ENCODE data around the gene IKZF5.

Gene IKZF5

DNA sequence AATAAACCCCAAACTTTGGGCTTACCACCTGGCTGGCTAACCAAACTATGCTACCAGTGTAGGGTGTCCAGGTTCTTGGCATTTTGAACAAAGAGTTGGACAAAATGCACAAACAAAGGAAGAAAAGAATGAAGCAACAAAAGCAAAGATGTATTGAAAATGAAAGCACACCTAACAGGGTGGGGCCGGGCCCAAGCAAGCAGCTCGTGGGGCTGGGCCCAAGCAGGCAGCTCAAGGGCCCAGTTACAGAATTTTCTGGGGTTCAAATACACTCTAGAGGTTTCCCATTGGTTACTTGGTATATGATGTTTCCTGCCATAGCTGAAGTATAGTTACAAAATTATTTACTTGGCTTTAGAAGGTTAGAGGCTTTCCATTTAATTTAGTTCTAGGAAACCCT lies 15.9 kb upstream of the IKZF5 start:
- Mint-ChIP-seq H3K27ac (no peak overlapping the region), H3K4me3 (no peak overlapping the region), H3K9me3 (no peaks in the 10 kb centered on the region), H3K36me3 (ENCODE audit: low read depth) (no peaks in the 10 kb centered on the region), H3K4me1 (no peaks in the 10 kb centered on the region), H3K27me3 (no peaks in the 10 kb centered on the region)
- ATAC-seq (no peak), DNase-seq (no peak)

DNA sequence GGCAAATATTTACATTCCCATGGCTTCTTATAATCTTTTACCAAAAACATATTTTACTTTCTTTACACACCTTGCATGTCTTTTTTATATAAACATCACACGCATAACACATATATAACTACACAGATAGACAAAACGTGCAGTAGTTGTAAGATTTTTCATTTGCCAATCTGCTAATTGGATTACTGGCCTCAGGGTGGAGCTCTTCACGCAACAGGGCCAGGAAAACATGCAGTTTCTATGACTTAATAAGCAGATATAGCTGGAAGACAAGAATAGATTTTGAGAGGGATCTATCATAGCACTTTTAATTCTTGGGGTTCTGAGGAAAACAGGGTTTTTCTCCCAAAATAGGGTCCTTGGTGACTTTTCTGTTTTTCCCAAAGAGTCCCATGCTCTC lies 12.9 kb upstream of the IKZF5 start:
- Mint-ChIP-seq H3K9me3 (no peaks in the 10 kb centered on the region), H3K27ac (no peak overlapping the region), H3K27me3 (no peaks in the 10 kb centered on the region), H3K36me3 (ENCODE audit: low read depth) (peaks cover 4% of the 10 kb centered on the region), H3K4me3 (no peak overlapping the region), H3K4me1 (no peaks in the 10 kb centered on the region)
- no peak for DNase-seq
- ATAC-seq, result no peak

DNA sequence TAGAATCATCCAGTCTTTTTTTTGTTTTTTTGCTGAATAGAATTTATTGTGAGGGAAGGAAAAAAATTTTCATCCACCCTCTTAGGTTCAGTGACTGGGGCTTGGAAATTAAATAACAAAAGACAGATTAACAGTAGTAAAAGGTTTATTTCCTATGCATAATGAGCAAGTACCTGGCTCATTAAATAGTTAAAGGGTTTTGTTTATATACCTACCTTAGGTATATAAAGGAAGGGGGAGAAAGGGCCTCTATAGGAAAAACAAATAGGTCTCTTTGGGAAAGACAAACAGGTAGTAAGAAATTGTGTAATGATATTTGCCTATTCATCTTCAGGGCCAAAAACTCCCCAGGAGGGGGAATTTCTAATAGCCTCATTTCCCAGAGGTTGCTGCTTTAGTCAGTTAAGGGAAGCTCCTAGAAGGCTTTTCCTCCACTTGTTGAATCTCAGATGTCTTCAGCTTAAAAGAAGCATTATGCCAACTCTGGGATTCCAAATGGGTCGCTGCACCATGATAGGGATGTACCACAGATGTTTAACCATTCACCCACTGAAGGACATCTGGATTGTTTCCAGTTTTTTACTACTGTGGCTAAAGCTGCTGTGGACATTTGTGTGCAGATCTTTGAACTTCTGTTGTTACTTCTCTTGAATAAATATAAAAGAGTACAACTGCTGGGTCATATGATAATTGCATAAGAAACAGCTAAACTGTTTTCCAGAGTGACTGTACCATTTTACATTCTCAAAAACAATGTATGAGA lies 11.5 kb upstream of the IKZF5 start:
- ATAC-seq, result no peak
- Mint-ChIP-seq H3K27ac (no peak overlapping the region), H3K36me3 (ENCODE audit: low read depth) (peaks cover 4% of the 10 kb centered on the region), H3K27me3 (no peaks in the 10 kb centered on the region), H3K4me3 (no peak overlapping the region), H3K9me3 (no peaks in the 10 kb centered on the region), H3K4me1 (no peaks in the 10 kb centered on the region)
- DNase-seq, result no peak

DNA sequence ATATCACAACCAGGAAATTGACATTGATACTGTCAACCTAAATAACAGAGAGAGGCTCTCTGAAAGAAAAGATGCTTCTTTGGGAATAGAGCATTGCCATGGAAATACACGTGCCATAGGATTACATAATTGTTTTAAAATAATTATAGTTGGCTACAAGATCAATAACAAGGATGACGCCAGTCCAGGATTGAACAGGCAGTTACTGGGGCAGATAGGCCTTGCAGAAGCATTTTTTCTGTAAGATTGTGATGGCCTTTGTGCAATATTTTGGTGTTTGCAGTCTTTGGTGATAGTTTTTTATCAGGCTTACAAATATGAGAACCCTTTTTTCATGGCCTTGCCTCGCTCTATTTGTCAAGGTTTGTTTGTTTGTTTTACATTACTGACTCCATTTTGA lies 10.7 kb upstream of the IKZF5 start:
- H3K4me3 Mint-ChIP-seq, result no peak overlapping the region
- H3K27ac Mint-ChIP-seq, result no peak overlapping the region
- no peaks in the 10 kb centered on the region for H3K4me1 Mint-ChIP-seq
- no peaks in the 10 kb centered on the region for H3K27me3 Mint-ChIP-seq
- H3K36me3 Mint-ChIP-seq (ENCODE audit: low read depth), result peaks cover 4% of the 10 kb centered on the region
- DNase-seq (no peak), ATAC-seq (no peak)
- no peaks in the 10 kb centered on the region for H3K9me3 Mint-ChIP-seq

DNA sequence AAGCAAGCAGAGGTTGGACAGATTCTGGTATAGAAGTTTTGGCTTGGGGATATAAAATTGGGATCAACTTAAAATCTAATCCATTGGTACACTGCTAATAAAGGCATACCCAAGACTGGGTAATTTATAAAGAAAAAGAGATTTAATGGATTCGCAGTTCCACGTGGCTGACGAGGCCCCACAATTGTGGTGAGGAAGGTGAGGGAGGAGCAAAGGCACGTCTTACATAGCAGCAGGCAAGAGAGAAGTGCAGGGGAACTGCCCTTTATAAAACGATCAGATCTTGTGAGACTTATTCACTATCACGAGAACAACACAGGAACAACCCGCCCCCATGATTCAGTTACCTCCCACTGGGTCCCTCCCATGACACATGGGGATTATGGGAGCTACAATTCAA lies 9.9 kb upstream of the IKZF5 start:
- no peak overlapping the region for H3K27ac Mint-ChIP-seq
- H3K27me3 Mint-ChIP-seq, result no peaks in the 10 kb centered on the region
- H3K4me3 Mint-ChIP-seq, result no peak overlapping the region
- no peaks in the 10 kb centered on the region for H3K4me1 Mint-ChIP-seq
- DNase-seq, result no peak
- no peaks in the 10 kb centered on the region for H3K9me3 Mint-ChIP-seq
- no peak for ATAC-seq
- peaks cover 4% of the 10 kb centered on the region for H3K36me3 Mint-ChIP-seq (ENCODE audit: low read depth)

DNA sequence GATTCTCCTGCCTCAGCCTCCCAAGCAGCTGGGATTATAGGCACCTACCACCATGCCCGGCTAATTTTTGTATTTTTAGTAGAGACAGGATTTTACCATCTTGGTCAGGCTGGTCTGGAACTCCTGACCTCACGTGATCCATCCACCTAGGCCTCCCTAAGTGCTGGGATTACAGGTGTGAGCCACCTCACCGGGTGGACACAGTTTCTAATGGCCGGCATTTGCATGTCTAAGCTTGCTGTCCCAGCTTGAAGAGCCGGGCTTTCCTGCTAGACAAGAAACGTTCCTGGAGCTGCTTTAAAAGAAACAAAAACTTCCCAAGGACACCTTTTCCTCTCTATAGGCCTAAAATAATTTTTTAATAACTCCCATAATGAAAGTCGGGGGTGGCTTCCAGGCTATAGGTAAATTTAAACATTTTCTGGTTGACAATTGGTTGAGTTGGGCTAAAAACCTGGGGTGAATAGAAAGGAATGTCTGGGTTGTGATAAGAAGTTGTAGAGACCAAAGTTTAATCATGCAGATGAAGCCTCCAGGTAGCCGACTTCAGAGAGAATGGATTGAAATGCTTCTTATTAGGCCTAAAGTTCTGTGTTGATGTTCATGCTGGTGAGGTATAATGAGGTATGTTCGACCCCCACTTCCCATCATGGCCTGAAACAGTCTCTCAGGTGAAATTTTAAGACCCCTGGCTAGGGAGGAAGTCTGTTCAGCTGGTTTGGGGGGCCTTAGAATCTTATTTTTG lies 9.0 kb upstream of the IKZF5 start:
- H3K36me3 Mint-ChIP-seq (ENCODE audit: low read depth), result peaks cover 4% of the 10 kb centered on the region

DNA sequence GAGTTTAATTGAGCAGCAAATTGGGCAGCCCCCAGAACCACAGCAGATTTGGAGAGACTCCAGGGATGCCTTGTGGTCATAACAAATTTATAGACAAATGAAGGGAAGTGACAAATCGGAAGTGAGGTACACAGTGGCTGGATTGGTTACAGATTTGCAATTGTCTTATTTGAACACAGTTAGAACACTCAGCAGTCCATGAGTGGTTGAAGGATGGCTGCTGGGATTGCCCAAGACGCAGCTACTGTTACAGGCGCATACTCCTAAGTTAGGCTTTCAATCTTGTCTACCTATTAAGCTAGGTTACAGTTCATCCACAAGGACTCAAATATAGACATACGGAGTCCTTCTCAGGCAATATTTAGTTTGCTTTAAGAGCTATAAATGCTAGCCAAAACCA lies 7.6 kb upstream of the IKZF5 start:
- H3K27me3 Mint-ChIP-seq, result no peaks in the 10 kb centered on the region
- peaks cover 9% of the 10 kb centered on the region for H3K36me3 Mint-ChIP-seq (ENCODE audit: low read depth)
- no peaks in the 10 kb centered on the region for H3K9me3 Mint-ChIP-seq
- H3K4me3 Mint-ChIP-seq, result no peak overlapping the region
- no peak overlapping the region for H3K27ac Mint-ChIP-seq
- no peak for DNase-seq
- ATAC-seq, result no peak
- H3K4me1 Mint-ChIP-seq, result no peaks in the 10 kb centered on the region

More for the DNA sequence above, 9.0 kb upstream of the IKZF5 start:
- Mint-ChIP-seq H3K27ac (no peak overlapping the region), H3K4me3 (no peak overlapping the region), H3K9me3 (no peaks in the 10 kb centered on the region), H3K27me3 (no peaks in the 10 kb centered on the region), H3K4me1 (no peaks in the 10 kb centered on the region)
- ATAC-seq (no peak), DNase-seq (no peak)

DNA sequence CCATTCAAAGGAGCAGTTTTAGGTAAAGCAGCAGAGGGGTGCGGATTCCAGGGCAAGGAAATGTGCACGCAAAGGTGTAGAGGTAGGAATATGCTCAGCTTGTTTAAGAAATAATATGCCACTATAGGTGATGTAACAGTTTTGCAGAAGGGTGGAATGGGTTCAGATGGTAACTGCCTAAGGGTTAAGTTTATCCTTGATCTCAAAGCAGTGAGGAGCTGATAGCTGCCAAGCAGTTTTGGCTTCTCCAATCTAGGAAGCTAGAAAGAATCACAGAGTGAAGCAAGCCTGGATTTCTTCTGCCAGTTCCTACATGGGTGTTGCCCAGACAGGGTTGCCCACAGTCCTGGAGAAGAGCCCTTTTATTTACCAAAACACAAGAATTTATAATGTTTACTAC lies 6.2 kb upstream of the IKZF5 start:
- ATAC-seq (no peak), DNase-seq (no peak)
- H3K27ac Mint-ChIP-seq, result no peak overlapping the region
- H3K4me3 Mint-ChIP-seq, result no peak overlapping the region
- H3K4me1 Mint-ChIP-seq, result peaks cover 8% of the 10 kb centered on the region
- H3K9me3 Mint-ChIP-seq, result no peaks in the 10 kb centered on the region
- peaks cover 9% of the 10 kb centered on the region for H3K36me3 Mint-ChIP-seq (ENCODE audit: low read depth)
- H3K27me3 Mint-ChIP-seq, result no peaks in the 10 kb centered on the region

DNA sequence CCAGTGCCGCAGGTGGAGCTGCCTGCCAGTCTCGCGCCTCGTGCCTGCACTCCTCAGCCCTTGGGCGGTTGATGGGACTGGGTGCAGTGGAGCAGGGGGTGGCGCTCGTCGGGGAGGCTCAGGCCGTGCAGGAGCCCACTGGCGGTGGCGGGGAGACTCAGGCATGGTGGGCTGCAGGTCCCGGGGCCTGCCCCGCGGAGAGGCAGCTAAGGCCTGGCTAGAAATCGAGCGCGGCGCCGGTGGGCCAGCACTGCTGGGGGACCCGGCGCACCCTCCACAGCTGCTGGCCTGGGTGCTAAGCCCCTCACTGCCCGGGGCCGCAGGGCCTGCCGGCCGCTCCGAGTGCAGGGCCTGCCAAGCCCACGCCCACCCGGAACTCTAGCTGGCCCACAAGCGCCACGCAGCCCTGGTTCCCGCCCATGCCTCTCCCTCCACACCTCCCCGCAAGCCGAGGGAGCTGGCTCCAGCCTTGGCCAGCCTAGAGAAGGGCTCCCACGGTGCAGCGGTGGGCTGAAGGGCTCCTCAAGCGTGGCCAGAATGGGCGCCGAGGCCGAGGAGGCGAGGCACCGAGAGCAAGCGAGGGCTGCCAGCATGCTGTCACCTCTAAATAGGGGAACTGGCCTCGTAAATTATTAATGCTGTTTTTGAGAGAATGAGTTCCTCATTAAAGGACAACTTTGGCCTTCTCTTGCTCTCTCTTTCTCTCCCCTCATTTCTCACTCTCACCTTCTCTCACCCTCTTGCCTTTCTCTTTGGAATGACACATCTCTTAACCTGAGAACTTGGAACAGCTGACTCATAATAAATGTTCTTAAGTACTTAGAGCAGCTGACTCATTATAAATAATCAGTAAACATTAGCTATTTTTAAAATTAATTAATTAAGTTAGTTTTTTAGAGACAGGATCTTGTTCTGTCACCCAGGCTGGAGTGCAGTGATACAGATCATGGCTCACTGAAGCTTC lies 5.1 kb upstream of the IKZF5 start:
- DNase-seq, result no peak
- Mint-ChIP-seq H3K36me3 (ENCODE audit: low read depth) (peaks cover 9% of the 10 kb centered on the region), H3K27me3 (no peaks in the 10 kb centered on the region), H3K9me3 (no peaks in the 10 kb centered on the region), H3K4me3 (no peak overlapping the region), H3K27ac (no peak overlapping the region), H3K4me1 (peaks cover 9% of the 10 kb centered on the region)
- no peak for ATAC-seq

DNA sequence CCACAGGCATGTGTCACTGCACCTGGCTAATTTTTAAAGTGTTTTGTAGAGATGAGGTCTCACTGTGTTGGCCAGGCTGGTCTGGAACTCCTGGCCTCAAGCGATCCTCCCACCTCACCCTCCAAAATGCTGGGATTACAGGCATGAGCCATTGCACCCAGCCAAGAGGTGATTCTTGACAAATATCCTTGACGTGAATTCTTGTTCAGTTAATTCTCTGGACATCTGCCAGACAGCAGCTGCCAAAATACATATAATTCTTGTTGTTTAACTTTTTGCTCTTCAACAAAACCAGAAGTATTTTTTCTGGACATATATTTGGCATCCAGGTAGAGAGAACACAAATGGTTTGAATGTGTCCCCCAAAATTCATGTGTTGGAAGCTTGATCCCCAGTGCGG lies 3.4 kb upstream of the IKZF5 start:
- Mint-ChIP-seq H3K9me3 (no peaks in the 10 kb centered on the region), H3K4me1 (peaks cover 21% of the 10 kb centered on the region), H3K27me3 (no peaks in the 10 kb centered on the region), H3K36me3 (ENCODE audit: low read depth) (peaks cover 10% of the 10 kb centered on the region), H3K27ac (no peak overlapping the region), H3K4me3 (no peak overlapping the region)
- DNase-seq (no peak), ATAC-seq (no peak)

DNA sequence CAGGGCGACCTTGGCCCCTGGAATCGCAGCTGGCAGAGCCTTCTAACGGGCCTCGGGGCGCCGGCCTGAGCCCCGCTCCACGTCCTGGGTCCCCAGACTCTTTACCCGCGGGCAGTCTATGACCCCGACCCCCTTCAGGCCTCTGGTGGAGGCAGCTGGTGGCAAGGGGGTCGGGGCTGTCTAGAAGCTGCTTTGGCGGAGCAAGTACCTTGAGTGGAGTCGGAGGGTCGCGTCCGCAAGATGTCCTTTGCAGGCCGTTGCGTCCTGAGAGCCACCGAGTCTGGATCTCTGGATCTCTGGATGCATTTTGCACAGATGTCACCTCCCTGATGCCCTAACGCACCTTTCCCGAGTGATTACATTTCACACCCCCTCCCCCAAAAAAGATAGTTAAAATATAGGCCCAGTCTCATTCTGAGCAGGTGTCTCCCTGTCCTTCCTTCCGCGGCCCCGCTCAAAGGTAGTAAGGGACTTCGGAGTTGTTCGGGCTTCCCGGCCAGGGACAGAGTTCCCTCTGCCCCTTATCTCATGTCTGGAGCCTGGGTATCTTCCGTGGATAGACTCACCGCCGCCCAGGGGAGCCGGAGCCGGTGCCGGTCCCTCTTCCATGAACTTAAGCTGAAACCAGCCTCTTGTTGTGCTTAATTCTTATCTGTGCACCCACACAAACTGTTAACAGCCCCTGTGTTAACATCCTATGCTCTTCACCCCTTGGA lies 668 bp upstream of the IKZF5 start:
- Mint-ChIP-seq H3K27me3 (no peaks in the 10 kb centered on the region), H3K4me1 (peaks cover 44% of the 10 kb centered on the region), H3K4me3 (peak overlapping the region; percentile 100), H3K9me3 (no peaks in the 10 kb centered on the region), H3K27ac (peak overlapping the region; percentile 99), H3K36me3 (ENCODE audit: low read depth) (peaks cover 17% of the 10 kb centered on the region)
- ATAC-seq (no peak), DNase-seq (peak; percentile 15)

DNA sequence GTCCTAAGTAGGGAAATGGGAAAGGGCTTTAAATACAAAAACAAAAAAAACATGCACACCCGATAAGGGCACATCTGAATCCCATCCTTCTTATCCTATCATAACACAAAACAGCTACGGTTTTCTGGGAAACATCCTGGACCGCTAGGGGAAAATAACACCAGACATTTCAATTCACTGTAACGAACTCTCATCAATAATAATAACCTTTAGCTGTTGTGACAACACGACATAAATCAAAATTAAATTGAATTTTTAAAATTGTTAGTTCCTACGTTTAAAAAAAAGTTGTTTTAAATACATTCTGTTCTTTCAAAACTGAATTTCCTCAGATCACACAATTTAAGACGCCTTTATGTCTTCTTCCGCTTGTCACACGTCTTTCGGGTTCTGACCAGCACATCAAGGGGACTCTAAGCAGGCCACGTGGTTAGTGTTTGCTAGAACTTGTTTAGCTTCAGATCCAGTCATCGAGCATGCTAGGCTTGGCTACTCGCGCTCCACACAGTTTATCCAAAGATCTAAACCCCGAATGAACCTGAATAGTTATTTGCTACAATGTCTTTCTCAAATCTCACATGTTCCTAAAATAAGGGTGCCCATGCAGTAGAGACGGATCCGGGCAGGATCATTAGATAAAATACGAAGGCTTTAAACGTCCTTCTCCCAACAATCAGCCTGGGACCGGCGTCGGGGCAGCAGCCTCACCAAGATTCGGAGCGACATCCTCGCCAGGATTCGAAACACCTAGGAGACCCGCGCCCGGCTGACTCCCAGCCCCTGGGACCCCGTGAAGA lies 839 bp downstream of the IKZF5 start:
- H3K9me3 Mint-ChIP-seq, result no peaks in the 10 kb centered on the region
- H3K36me3 Mint-ChIP-seq (ENCODE audit: low read depth), result peaks cover 21% of the 10 kb centered on the region
- ATAC-seq (peak; percentile 55), DNase-seq (peak; percentile 39)
- no peaks in the 10 kb centered on the region for H3K27me3 Mint-ChIP-seq
- H3K4me1 Mint-ChIP-seq, result peaks cover 47% of the 10 kb centered on the region
- peak overlapping the region; percentile 99 for H3K27ac Mint-ChIP-seq
- peak overlapping the region; percentile 100 for H3K4me3 Mint-ChIP-seq

DNA sequence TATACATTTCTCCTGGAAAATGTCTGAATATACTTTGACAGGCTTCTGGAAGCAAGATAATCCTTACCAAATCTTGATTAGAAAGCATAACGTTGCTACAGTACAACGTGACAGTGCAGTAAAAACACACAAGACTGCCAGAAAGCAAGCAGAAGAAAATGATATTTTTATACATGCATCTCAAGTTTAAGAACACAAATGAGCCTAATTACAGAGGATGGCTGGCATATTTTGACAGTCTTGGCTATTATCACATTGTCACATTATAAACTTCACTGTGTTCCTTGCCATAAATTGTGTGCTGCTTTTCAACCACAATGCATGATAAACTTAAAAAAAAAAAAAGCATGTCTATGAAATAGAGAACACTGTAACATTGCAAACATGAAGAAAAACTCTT lies 4.3 kb downstream of the IKZF5 start:
- Mint-ChIP-seq H3K27me3 (no peaks in the 10 kb centered on the region), H3K27ac (no peak overlapping the region), H3K4me1 (peaks cover 52% of the 10 kb centered on the region), H3K9me3 (no peaks in the 10 kb centered on the region), H3K4me3 (no peak overlapping the region), H3K36me3 (ENCODE audit: low read depth) (peaks cover 20% of the 10 kb centered on the region)
- DNase-seq (no peak), ATAC-seq (no peak)
